PFSK-1 (cell line): ENCODE measurements around the gene DMBX1.

Source experiments
- POLR2AphosphoS5 ChIP-seq: IDR thresholded peaks from 2 replicates; pipeline ENCODE4 v1.6.1; 2012; ENCODE audit warnings: low read depth, mild to moderate bottlenecking, control low read depth, low read length, moderate library complexity
- SIN3A ChIP-seq: IDR thresholded peaks from 2 replicates; pipeline ENCODE4 v1.6.1; 2012; ENCODE audit warnings: mild to moderate bottlenecking, low read length, moderate library complexity, borderline replicate concordance; ENCODE audit not compliant: insufficient read depth
- TAF1 ChIP-seq: IDR thresholded peaks from 2 replicates; pipeline ENCODE4 v1.6.1; 2012; ENCODE audit warnings: low read length, control low read depth, borderline replicate concordance; ENCODE audit not compliant: insufficient read depth
- TF ChIP-seq, protein P1 (sequence below), 2 experiments: IDR thresholded peaks; 2 replicates each; pipeline versions ENCODE4 v1.6.1 to v1.8.0; 2011 to 2012; ENCODE audit warnings: low read depth in 2 of 2, low read length in 2 of 2, control low read depth in 1 of 2, inconsistent platforms in 1 of 2, mild to moderate bottlenecking in 1 of 2, moderate library complexity in 1 of 2; ENCODE audit not compliant: insufficient read depth in 1 of 2

DNA sequence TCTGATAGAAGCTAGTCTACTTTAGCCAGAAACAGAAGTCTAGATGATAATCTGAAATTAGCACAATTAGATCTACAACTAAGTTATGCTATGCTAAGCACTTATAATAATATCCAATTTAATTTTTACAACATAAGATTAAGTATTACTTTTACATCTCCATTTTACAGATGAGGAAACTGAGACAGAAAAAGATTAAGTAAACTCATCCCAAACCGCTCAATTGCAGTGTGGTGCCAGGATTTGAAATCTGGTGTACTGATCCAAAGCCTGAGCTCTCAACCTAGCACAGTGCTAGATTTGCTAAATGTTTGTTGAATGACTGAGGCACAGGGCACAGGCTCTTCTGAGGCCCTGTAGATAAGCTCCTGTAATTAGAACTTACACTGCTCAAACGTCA is 48.0 kb downstream of the DMBX1 start:
- TF ChIP-seq POLR2AphosphoS5 (no peak), SIN3A (no peak), TAF1 (no peak)
- TF ChIP-seq, protein P1, sequence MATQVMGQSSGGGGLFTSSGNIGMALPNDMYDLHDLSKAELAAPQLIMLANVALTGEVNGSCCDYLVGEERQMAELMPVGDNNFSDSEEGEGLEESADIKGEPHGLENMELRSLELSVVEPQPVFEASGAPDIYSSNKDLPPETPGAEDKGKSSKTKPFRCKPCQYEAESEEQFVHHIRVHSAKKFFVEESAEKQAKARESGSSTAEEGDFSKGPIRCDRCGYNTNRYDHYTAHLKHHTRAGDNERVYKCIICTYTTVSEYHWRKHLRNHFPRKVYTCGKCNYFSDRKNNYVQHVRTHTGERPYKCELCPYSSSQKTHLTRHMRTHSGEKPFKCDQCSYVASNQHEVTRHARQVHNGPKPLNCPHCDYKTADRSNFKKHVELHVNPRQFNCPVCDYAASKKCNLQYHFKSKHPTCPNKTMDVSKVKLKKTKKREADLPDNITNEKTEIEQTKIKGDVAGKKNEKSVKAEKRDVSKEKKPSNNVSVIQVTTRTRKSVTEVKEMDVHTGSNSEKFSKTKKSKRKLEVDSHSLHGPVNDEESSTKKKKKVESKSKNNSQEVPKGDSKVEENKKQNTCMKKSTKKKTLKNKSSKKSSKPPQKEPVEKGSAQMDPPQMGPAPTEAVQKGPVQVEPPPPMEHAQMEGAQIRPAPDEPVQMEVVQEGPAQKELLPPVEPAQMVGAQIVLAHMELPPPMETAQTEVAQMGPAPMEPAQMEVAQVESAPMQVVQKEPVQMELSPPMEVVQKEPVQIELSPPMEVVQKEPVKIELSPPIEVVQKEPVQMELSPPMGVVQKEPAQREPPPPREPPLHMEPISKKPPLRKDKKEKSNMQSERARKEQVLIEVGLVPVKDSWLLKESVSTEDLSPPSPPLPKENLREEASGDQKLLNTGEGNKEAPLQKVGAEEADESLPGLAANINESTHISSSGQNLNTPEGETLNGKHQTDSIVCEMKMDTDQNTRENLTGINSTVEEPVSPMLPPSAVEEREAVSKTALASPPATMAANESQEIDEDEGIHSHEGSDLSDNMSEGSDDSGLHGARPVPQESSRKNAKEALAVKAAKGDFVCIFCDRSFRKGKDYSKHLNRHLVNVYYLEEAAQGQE (IDR thresholded peaks at IDR 0.05; ENCODE audit: insufficient read depth in 1 of 2, low read depth in 2 of 2, low read length in 2 of 2) = no peak
